ENCODE data around the gene COX5A. TPM values are rescaled to one million over a fixed set of nuclear protein-coding genes. Genes with fewer than 3 reads are reported as not detected.

The COX5A gene
- total RNA-seq, 1 donor from 2014 or later: 248 TPM

GRCh38 chr15:74885461-74885860, 52.4 kb downstream of the COX5A start:
- no peak for DNase-seq (ENCODE audit: extremely low spot score, unreplicated experiment)
- Mint-ChIP-seq H3K27ac (no peak overlapping the region), H3K36me3 (no peaks in the 10 kb centered on the region), H3K4me3 (no peak overlapping the region), H3K27me3 (no peaks in the 10 kb centered on the region), H3K4me1 (ENCODE audit: unreplicated experiment) (peaks cover 12% of the 10 kb centered on the region), H3K9me3 (no peaks in the 10 kb centered on the region)
- no peak for TF ChIP-seq CTCF (conservative IDR thresholded peaks at IDR 0.05)

- H3K36me3 Mint-ChIP-seq: no peaks in the 10 kb centered on the region
- no peaks in the 10 kb centered on the region for H3K27me3 Mint-ChIP-seq
- TF ChIP-seq CTCF (conservative IDR thresholded peaks at IDR 0.05): no peak
- no peak overlapping the region for H3K4me3 Mint-ChIP-seq
- no peaks in the 10 kb centered on the region for H3K9me3 Mint-ChIP-seq
- H3K27ac Mint-ChIP-seq: peak overlapping the region; percentile 48
- no peak for DNase-seq (ENCODE audit: extremely low spot score, unreplicated experiment)
- peaks cover 7% of the 10 kb centered on the region for H3K4me1 Mint-ChIP-seq (ENCODE audit: unreplicated experiment)
Measured at GRCh38 chr15:74884428-74885223, 53.2 kb downstream of the COX5A start.

GRCh38 chr15:74882528-74882927, 55.3 kb downstream of the COX5A start:
- no peak overlapping the region for H3K4me3 Mint-ChIP-seq
- no peaks in the 10 kb centered on the region for H3K36me3 Mint-ChIP-seq
- no peaks in the 10 kb centered on the region for H3K9me3 Mint-ChIP-seq
- no peaks in the 10 kb centered on the region for H3K27me3 Mint-ChIP-seq
- H3K4me1 Mint-ChIP-seq (ENCODE audit: unreplicated experiment): no peaks in the 10 kb centered on the region
- DNase-seq (ENCODE audit: extremely low spot score, unreplicated experiment): no peak
- no peak overlapping the region for H3K27ac Mint-ChIP-seq
- no peak for TF ChIP-seq CTCF (conservative IDR thresholded peaks at IDR 0.05)

- peaks cover 4% of the 10 kb centered on the region for H3K4me1 Mint-ChIP-seq (ENCODE audit: unreplicated experiment)
- H3K27ac Mint-ChIP-seq: no peak overlapping the region
- no peaks in the 10 kb centered on the region for H3K36me3 Mint-ChIP-seq
- DNase-seq (ENCODE audit: extremely low spot score, unreplicated experiment): no peak
- no peak for TF ChIP-seq CTCF (conservative IDR thresholded peaks at IDR 0.05)
- no peak overlapping the region for H3K4me3 Mint-ChIP-seq
- no peaks in the 10 kb centered on the region for H3K9me3 Mint-ChIP-seq
- peaks cover 8% of the 10 kb centered on the region for H3K27me3 Mint-ChIP-seq
Measured at GRCh38 chr15:74878273-74878672, 59.6 kb downstream of the COX5A start.

- Mint-ChIP-seq H3K27me3 (peaks cover 8% of the 10 kb centered on the region), H3K36me3 (peaks cover 6% of the 10 kb centered on the region), H3K4me1 (ENCODE audit: unreplicated experiment) (peaks cover 25% of the 10 kb centered on the region), H3K27ac (peak overlapping the region; percentile 97), H3K4me3 (peak overlapping the region; percentile 95), H3K9me3 (no peaks in the 10 kb centered on the region)
- DNase-seq (ENCODE audit: extremely low spot score, unreplicated experiment): no peak
- no peak for TF ChIP-seq CTCF (conservative IDR thresholded peaks at IDR 0.05)
Measured at GRCh38 chr15:74873756-74874424, 64.0 kb downstream of the COX5A start.

Measured in type B pancreatic cell (in vitro differentiated cells).